Measurements from ENCODE around the gene RILPL1. TPM values are rescaled to one million over a fixed set of nuclear protein-coding genes. Genes with fewer than 3 reads are reported as not detected.

The RILPL1 gene
- total and polyA plus RNA-seq, 10 of the 15 experiments (the other 5 are each of a cell fraction or from before 2014, with no cell fraction given) = 0.05 to 0.61 (median 0.25) TPM

DNA sequence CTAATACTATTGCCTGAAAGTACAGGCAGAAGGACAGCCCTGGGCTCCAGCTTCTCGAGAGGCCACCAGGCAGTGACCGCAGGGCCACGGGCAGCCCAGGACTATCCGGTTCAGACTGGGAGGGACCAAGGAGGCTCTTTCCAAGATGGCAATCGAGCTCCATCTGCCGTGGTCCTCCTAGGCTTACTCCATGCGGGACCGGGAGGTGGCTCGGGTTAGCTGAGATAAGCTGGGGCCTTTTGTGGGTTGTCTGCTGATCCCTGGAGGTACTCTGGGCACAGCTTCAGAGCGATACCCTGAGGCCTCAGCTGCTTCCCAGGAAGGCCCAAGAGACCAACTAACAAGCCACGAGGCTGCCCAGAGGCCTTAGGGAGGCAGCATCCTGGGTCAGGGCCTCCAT lies 42.5 kb downstream of the RILPL1 start (continued):
- no peak for TF ChIP-seq NR2C2 (IDR thresholded peaks at IDR 0.05; ENCODE audit: borderline replicate concordance, control insufficient read depth, insufficient read length, low read depth)

- 2% methylated on average over 5 of the region's 5 CpGs for WGBS (ENCODE audit: insufficient coverage, insufficient replicate concordance, low lambda C conversion rate, missing lambda C conversion rate)
- SMC1A ChIA-PET (ENCODE audit: uncharacterized antibody, unreplicated experiment) = interaction anchor here (1.1 kb wide), 1 partner anchor 106 kb away, joined by 3 read pairs; the partner anchor contains the start of gene KMT5A
- DNase-seq (ENCODE audit: low read depth, low spot score) = no peak
- TF ChIP-seq SREBF2 (IDR thresholded peaks at IDR 0.05; ENCODE audit: low read length) (no peak), KDM1A (IDR thresholded peaks at IDR 0.05; ENCODE audit: borderline replicate concordance) (no peak), YBX1 (IDR thresholded peaks at IDR 0.05) (no peak), CEBPB (IDR thresholded peaks at IDR 0.05; ENCODE audit: borderline replicate concordance in 1 of 2, low read depth in 2 of 2, low read length in 2 of 2) (no peak), KLF5 (IDR thresholded peaks at IDR 0.05; ENCODE audit: partially characterized antibody) (no peak), IRF4 (IDR thresholded peaks at IDR 0.05; ENCODE audit: low read depth, low read length) (no peak), NR2C2 (IDR thresholded peaks at IDR 0.05; ENCODE audit: borderline replicate concordance, control insufficient read depth, insufficient read length, low read depth) (no peak), MXI1 (IDR thresholded peaks at IDR 0.05; ENCODE audit: low read depth, low read length) (no peak), SIN3A (IDR thresholded peaks at IDR 0.05; ENCODE audit: low read depth, low read length) (no peak), GABPA (IDR thresholded peaks at IDR 0.05; ENCODE audit: low read depth) (no peak), NFYB (IDR thresholded peaks at IDR 0.05; ENCODE audit: insufficient read depth, low read depth, low read length) (no peak), POLR2AphosphoS2 (IDR thresholded peaks at IDR 0.05; ENCODE audit: low read depth, low read length) (no peak), TCF12 (IDR thresholded peaks at IDR 0.05; ENCODE audit: low read depth, low read length) (no peak), ASH2L (IDR thresholded peaks at IDR 0.05; ENCODE audit: borderline replicate concordance, low read depth) (no peak)
- TF ChIP-seq, protein P1, sequence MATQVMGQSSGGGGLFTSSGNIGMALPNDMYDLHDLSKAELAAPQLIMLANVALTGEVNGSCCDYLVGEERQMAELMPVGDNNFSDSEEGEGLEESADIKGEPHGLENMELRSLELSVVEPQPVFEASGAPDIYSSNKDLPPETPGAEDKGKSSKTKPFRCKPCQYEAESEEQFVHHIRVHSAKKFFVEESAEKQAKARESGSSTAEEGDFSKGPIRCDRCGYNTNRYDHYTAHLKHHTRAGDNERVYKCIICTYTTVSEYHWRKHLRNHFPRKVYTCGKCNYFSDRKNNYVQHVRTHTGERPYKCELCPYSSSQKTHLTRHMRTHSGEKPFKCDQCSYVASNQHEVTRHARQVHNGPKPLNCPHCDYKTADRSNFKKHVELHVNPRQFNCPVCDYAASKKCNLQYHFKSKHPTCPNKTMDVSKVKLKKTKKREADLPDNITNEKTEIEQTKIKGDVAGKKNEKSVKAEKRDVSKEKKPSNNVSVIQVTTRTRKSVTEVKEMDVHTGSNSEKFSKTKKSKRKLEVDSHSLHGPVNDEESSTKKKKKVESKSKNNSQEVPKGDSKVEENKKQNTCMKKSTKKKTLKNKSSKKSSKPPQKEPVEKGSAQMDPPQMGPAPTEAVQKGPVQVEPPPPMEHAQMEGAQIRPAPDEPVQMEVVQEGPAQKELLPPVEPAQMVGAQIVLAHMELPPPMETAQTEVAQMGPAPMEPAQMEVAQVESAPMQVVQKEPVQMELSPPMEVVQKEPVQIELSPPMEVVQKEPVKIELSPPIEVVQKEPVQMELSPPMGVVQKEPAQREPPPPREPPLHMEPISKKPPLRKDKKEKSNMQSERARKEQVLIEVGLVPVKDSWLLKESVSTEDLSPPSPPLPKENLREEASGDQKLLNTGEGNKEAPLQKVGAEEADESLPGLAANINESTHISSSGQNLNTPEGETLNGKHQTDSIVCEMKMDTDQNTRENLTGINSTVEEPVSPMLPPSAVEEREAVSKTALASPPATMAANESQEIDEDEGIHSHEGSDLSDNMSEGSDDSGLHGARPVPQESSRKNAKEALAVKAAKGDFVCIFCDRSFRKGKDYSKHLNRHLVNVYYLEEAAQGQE (IDR thresholded peaks at IDR 0.05; ENCODE audit: low read depth, low read length) = no peak
- H3K9ac ChIP-seq (ENCODE audit: control insufficient read depth, insufficient read depth, low read length) = no peak overlapping the region
- intact Hi-C loops (cut with micrococcal nuclease; ENCODE audit: unreplicated experiment) = no loop called here
- in situ Hi-C loops (cut with MboI) = no loop called here
- no peak overlapping the region for H2AFZ ChIP-seq (ENCODE audit: control insufficient read depth, low read depth, low read length)
- POLR2A ChIA-PET = interaction anchor here (0.5 to 0.6 kb wide), 2 partner anchors 22 to 38 kb away, joined by 3 to 4 read pairs; no protein-coding TSS in a partner anchor
- CTCF ChIA-PET = no interaction called here
- no TSS peak for BruUV-seq (replicated peaks)
- no peak overlapping the region for H3K4me3 ChIP-seq
- FAIRE-seq = no peak
- H3K27me3 ChIP-seq (replicated peaks in 1 of 2; ENCODE audit: control insufficient read depth in 2 of 2, insufficient read depth in 2 of 2, low read length in 1 of 2) = no peaks in the 10 kb centered on the region
- H3K79me2 ChIP-seq (ENCODE audit: control insufficient read depth, insufficient read depth, low read length) = no peaks in the 10 kb centered on the region
- H3K4me1 ChIP-seq (ENCODE audit: control insufficient read depth, insufficient read depth, low read length) = no peaks in the 10 kb centered on the region
- no peak overlapping the region for H3K27ac ChIP-seq (ENCODE audit: control insufficient read depth, insufficient read depth)
- RAD21 ChIA-PET (ENCODE audit: unreplicated experiment) = no interaction called here
- no peaks in the 10 kb centered on the region for H3K9me3 ChIP-seq (replicated peaks; ENCODE audit: control insufficient read depth, insufficient read depth, low read length)
- H3K36me3 ChIP-seq (ENCODE audit: control insufficient read depth in 2 of 2, insufficient read depth in 2 of 2, low read length in 1 of 2) = no peaks in the 10 kb centered on the region
- H3K4me2 ChIP-seq (ENCODE audit: control insufficient read depth, insufficient read depth) = no peak overlapping the region
- no peak for ATAC-seq
- H4K20me1 ChIP-seq (ENCODE audit: control insufficient read depth, insufficient read depth) = no peaks in the 10 kb centered on the region
Measured at GRCh38 chr12:123490089-123490488, 43.4 kb downstream of the RILPL1 start.

All from GM12878 (cell line).